IMR-90 (cell line): ENCODE results near the gene VPS33B. TPM values are rescaled to one million over a fixed set of nuclear protein-coding genes. Genes with fewer than 3 reads are reported as not detected.

Experiments
- NFE2L2 ChIP-seq: fragments of 150-350 bp; IDR thresholded peaks from 2 replicates; pipeline ENCODE4 v1.6.1; 2016; ENCODE audit warnings: low read depth, mild to moderate bottlenecking, low read length
- polyA plus RNA-seq, 3 experiments: library from polyadenylated mRNA; depleted of rRNA; stranded (reverse); fragments of >200 nt; gene quantifications; 2 replicates each; pipeline ENCODE4 v1.2.3, GENCODE V29; 2012; ENCODE audit warnings: low replicate concordance in 1 of 3
- total RNA-seq: library from RNA; depleted of rRNA; stranded (reverse); fragments of >200 nt; gene quantifications from 2 replicates; pipeline ENCODE4 v1.2.3, GENCODE V29; 2012
- TF ChIP-seq, protein P1 (sequence below): fragments of 150-350 bp; IDR thresholded peaks from 2 replicates; pipeline ENCODE4 v1.6.1; 2016; ENCODE audit warnings: low read depth, mild to moderate bottlenecking, low read length, moderate library complexity, borderline replicate concordance

VPS33B gene
- total and polyA plus RNA-seq, 2 of the 4 experiments (the other 2 are of a cell fraction): 9.0 to 11.3 TPM

DNA sequence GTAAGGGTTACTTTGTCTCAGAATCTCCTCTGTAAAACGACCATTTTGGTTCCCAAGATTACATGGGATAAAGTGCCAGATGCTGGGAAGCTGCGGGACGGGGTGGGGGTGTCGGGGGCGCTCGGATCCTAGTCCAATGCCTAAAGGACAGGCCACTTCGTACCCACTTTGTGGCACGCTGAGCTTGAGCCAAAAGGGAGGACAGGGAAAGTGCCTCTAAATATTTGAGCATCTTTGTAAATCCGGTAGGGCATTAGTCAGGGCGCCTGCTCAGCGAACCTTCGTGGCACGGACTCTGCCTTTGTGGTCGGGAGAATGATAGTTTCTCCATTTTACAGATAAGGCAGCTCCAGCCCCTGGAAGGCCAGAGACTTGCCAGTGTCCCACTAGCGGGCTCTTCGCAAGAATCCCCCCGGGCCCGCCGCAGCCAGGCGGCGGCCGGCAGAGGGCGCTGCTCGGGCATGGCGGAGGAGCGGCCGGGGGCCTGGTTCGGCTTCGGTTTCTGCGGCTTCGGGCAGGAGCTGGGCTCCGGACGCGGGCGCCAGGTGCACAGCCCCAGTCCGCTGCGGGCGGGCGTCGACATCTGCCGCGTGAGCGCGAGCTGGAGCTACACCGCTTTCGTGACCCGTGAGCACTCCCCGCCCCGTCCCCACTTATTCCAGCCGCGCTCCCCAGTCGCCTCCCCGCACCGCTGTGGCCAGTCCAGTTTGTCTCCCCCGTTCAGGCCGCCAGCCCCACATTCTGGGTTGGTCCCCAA is 65.9 kb downstream of the VPS33B start (continued):
- TF ChIP-seq, protein P1, sequence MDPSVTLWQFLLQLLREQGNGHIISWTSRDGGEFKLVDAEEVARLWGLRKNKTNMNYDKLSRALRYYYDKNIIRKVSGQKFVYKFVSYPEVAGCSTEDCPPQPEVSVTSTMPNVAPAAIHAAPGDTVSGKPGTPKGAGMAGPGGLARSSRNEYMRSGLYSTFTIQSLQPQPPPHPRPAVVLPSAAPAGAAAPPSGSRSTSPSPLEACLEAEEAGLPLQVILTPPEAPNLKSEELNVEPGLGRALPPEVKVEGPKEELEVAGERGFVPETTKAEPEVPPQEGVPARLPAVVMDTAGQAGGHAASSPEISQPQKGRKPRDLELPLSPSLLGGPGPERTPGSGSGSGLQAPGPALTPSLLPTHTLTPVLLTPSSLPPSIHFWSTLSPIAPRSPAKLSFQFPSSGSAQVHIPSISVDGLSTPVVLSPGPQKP: no peak
- TF ChIP-seq NFE2L2: no peak
